GM18507 (cell line): ENCODE data around the gene IGSF22.

Experiments
- DNase-seq: peaks from one replicate; pipeline ENCODE4 v3.0.0; 2011; ENCODE audit warnings: low read depth; ENCODE audit not compliant: insufficient read length; ENCODE audit errors: extremely low spot score
- FAIRE-seq: peaks from 2 replicates; lab custom pipeline; 2011; peaks lifted over from hg19 to GRCh38; lab: Jason Lieb, UNC

Gene IGSF22

DNA sequence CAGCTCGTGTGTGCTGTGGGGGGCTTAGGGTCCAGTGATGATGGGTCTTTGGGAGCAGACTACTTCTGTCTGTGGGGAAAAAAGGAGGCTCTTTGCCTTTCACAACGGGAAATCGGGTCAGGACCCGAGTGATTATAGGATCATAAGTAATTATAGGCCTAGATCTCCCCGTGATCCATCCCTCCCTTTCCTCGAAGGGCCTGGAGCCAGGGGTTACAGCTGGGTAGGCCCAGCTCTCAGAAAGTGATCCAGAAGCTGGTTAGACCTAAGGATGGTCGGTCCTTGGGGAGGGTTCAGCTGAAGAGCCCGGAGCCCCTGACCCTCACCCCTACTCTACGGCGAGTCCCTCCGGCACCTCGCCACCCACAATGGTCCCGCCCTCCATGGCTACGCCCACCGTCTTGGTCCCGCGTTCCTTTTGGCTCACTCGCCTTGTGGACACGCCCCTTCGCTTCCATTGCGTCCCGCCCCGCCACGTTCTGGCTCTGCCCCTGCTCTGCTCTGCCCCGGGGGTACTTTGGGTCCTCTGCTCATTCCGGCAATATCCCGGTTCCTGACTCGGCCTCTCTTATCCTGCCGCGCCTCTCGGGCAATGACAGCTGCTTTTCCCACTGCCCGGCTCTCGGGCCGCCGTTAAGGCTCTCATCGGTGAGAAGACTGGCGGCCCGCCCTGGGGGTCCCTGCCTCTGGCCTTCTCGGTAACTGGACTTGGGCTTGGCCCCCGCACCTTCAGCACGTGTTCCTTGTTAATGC, 5.0 kb downstream of the IGSF22 start:
- DNase-seq (no peak), FAIRE-seq (no peak)

DNA sequence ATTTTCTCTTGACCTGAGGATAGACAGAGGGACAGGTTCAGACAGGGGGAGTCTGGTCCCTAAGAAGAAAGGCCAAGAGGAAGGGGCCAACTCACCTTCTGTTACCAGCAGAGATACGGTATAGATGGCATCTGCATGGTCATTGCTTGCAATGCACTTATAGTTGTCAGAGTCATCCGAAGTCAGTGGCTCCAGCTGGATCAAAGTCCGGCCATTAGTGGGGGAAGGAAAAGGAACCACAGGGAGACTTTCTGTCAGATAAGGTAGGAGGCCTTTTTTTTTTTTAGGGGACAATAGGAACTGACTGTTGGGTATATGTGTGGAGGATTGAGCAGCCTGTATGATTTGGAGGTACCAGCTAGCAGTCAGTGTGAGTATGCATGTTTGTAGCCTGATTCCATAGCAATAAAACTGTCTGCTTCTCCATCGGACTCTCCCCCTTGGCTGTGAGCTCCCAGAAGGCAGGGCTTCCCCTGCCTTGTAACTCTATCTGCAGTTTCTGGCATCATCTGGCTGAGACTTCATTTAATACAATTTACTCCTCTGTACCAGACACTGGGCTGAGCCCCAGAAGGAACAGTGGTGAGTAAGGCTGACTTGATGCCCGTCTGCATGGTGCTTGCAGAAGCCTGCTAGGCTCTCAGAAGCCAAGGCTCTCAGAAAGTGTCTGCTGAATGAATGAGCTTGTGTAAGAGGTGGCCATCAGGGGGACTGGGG, 5.7 kb downstream of the IGSF22 start:
- FAIRE-seq (no peak), DNase-seq (no peak)

DNA sequence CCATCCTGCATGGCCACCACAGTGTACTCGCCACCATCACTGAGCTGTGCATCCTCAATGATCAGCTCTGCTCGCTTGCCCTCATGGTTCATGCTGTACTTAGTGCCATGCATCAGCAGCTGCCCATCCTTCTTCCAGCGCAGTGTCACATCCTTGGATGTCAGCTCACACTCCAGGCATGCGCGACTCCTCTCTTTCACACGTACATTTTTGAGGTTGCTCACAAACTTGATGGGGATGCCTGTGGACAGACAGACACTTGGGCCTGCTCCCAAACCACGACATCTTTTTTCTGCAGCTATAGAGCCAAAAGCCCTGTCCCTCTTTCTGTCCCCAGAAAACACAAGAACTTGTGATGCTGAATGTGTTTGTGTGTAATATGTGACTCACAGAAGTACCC, 10.5 kb downstream of the IGSF22 start:
- FAIRE-seq: no peak
- DNase-seq: no peak

DNA sequence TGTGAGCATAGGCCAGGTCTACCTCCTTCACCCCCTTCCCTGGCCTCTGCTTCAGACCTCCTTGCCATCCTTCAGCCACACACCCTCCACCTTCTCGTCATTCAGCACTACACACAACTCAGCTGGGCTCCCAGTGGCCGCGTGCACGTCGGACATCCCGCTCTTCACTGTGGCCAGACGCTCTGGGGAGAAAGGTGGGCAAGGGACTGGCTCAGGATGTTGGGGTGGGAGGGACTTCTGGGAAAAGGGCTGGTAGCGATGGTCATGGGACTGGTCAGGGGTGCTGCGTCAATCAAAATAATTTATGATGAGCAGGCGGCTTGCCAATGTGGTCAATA, 11.6 kb downstream of the IGSF22 start:
- DNase-seq (no peak), FAIRE-seq (no peak)

DNA sequence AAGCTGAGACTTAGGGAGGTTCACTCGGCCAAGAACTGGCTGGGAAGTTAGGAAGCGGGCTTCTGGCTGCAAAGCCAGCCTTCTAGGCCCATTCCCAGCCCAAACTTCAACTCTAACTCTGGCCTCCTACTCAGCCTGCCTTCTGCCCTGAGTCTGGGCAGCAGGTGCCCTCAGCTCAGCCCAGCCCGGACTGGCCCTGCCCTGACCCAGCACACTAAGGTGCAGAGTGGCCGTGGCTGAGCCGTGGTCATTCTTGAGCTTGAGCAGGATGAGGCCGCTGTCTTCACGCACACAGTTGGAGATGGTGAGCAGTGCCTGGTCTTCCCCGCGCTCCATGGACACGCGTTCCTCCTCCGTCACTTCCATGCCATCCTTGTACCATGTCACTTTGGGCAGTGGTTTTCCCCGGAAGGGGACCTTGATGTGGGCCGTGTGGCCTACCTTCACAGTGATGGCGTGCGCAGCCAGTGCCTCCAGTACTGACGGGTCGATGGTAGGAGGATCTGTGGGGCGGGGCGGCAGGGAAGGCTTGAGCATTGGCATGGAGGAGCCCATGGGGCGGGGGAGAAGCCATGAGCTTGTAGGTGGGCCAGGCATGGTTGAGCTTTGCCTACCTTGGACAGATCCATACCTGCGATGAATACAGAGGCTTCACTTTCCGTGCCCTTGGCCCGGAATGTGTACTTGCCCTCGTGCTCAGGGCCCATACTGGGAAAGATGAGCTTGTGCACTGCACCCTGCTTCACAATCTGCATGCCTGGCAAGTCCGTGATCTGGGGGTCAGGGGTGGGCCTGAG, 12.1 kb downstream of the IGSF22 start:
- DNase-seq (no peak), FAIRE-seq (no peak)

DNA sequence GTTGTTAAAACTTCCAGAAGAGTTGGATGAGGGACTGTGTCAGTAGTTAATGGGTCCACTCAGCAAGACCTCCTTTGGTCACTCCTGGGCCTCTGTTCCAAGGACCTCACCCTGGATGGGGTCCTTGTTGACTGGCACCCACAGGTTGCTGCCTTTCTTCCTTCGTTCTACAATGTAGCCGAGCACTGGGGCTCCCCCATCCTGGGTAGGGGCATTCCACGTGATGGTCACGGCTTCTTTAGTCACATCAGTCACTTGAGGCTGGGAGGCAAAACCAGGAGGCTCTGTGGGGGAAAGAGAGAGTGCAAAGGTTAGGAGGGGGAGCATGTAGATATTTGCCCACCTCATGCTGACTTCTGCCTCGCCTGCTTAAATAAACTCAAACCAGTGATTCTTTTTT, 15.4 kb downstream of the IGSF22 start:
- DNase-seq: no peak
- no peak for FAIRE-seq

DNA sequence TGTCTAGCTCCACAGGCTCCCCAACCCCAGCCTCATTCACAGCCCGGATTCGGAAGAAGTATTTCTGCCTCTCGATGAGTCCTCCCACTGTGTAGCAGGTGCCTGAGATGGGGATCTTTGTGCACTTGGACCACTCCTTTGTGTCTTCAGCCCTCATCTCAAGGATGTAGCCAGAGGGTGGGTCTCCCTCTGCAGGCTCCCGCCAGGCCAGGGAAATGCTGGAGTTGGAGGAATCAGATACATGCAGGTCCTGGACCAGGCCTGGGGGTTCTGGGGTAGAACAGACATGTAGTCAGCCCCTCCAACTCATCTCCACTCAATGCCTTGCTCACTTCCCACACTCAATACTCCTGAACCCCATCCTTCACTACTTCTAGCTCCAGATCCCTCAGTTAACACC, 16.6 kb downstream of the IGSF22 start:
- FAIRE-seq (no peak), DNase-seq (no peak)

DNA sequence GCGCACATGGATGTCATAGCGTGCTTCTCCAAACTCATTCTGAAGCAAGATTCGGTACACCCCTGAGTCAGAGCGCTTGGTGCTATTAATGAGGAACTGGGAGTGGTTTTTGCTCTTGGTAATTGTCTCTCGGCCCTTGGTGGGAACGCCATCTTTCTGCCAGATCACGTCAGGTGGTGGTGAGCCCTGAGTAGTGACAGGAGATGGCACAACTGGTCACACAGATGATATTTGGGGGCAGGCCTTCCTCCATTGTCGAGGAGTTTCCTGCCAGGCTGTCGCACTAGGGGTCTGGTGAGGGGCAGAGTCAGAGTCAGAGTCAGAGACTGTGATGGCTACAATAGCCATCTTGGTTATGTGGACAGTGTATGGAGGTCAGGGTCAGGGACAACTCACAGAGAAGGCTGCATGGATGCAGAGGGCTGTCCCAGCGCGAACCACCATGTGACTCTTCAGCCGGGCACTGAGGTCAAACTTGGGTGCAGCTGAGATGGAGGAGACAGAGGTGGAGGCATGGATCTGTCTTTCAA, 18.1 kb downstream of the IGSF22 start:
- FAIRE-seq: no peak
- DNase-seq: no peak

DNA sequence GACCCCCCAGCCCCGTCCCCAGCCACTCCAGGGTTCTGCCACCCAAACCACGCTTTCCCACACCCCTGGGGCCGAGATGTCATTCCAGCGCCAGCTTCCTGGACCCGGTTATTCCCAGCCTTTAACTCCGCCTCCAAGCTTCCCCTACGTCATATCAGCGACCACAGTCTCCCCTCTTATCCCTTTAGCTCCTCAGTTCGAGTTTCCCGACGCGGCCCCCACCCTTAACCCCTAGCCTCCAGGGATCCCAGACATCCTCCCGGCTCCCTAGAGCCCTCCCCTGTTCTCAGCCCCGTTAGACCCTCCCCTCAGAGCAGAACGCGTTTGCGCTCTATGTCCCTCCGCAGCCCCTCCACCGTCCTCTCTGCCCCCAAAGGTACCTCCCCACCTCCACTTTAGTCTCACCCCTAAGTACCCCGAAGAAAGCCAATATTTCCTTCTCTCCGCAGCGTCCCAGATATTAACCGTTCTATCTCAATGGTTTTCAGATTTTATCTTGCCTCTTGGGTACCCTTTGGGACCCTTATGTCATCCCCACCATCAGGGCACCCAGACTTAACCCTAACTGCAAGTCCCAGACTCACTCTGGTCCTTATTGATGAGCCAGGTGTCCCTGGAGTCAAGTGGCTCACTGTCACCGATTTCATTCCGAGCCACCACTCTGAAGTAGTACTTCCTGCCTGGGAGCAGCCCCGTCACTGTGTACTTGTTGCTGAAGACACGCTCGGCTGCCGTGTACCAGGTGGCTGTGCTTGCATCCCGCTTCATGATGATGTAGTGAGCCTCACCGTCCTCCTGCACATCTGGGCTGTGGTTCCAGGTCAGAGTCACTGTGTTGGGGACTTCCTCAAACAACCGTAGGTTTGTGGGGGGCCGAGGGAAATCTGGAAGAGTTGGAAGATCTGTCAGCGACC, 19.4 kb downstream of the IGSF22 start:
- DNase-seq (no peak), FAIRE-seq (no peak)

DNA sequence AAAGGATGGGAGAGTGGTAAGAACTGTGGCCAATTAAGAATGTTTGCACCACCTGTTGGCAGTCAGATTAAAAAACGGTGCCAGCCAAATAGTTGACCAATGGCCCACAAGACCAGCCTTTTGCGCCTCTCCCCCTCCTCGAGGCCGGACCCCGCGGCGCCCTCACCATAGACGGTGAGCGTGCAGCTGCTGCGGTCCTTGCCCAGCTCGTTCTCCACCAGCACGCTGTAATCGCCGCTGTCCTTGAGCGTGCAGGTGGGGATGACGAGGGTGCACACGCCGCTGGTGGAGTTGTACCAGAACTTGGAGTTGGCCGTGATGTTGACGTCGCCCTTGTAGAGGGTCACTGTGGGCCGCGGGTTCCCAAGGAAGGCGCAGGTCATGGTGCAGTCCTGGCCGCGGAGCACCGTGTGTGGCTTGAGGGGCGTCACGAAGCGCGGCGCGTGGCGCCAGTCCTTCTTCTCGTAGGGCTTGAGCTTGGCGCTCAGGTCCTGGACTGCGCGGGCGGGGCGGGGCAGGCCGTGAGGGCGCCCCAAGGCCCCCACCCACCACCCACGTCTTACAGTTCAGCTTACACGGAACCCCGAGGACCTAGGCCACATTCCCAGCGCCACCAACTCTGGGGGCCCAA, 20.2 kb downstream of the IGSF22 start:
- DNase-seq: no peak
- FAIRE-seq: no peak

DNA sequence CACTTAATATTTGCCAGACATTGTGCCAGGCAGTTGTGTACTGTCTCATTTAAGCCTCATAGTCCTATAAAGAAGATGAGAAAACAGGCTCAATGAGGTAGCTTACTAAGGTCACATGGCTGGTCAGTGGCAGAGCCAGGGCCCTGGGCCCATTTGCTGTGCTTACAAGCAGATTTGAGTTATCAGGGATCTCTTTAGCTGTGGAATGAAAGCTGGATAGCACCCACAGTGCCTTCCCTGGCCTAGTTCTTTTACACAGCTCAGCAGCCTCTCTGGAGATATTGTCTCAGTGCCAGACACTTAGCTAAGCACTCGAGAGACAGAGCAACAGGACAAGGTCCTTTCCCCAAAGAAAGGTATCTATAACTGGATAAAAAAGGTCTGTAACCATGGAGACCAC, 21.3 kb downstream of the IGSF22 start:
- DNase-seq: no peak
- no peak for FAIRE-seq

DNA sequence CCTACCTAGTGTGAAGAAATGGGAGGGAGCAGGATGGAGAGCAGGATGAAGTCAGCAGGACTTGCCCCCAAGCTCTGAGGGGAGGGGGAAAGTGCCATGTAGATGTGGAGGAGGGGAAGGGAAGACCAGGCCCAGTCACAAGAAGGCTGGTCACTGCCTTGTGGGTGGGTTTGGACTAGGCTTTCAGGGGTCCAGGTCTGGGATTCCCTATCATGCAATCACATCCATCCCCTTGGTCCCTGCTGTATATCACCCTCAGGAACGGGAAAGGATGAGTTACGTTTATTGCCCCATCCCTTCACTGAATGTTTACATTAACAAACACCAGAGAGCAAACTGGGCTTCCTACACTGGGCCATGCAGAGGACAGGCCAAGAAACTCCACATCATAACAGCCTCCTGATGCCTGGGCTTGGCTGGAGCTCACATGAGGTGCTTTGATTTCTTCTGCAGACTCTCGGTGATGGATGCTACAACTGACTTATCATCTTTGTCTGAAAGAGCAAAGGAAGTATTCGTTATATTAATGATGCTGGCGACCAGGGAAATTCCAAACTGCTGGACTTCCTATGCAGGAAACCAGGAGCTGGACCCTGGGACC, 21.8 kb downstream of the IGSF22 start:
- FAIRE-seq: no peak

DNA sequence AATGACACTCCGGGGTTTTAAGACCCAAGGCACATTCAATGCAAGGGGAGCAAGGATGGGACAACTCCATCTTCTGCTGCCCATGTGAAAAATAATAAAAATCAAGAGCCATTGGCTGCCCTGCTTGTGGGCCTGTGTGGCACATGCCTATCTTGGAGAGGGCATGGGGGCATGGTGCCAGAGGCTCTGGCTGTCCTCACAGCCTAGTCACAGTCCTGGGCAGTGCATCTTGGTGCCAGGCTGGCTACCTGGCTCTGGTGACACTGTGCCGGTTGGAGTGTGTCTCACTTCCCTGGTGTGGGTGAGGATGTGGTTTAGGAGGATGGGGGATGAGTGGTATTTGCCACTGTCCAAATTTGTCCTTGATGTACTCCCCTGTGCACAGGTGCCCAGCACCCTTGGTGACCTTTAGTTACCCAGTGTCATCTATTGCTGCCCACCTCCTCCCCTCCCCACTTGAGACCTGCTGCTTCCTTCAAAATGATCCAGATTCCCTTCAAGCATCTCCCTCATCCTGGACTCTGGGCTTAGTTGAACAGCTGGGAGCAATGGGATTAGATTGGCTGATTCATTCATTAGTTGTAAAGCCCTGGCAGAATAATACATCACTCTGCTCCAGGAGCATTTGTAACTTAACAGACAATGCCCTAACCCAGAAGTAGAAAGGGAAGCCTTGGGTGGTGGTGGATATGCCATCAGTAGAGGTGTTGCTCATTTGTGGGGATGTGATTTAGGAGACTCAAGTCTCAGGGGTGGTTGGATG, 22.8 kb downstream of the IGSF22 start:
- FAIRE-seq (no peak), DNase-seq (no peak)

More for the DNA sequence above, 21.8 kb downstream of the IGSF22 start:
- no peak for DNase-seq

DNA sequence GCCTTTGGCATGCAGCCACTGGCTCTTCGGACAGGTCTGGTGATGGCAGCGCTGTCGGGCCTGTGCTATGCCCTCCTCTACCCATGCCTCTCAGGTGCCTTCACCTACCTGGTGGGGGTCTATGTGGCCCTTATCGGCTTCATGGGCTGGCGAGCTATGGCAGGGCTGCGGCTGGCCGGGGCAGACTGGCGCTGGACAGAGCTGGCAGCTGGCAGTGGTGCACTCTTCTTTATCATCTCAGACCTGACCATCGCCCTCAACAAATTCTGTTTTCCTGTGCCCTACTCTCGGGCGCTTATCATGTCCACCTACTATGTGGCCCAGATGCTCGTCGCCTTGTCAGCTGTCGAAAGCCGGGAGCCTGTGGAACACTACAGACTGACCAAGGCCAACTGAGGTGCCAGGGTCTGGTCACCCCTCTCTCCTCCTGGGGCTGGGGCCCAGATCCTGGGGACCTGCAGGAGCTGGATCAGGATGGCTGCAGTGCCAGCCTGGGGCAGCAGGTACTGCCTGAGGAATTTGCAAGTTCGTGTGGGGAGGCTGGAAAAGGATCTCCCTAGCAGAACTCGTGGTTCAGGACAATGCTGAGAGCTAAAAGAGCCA, 24.3 kb downstream of the IGSF22 start:
- no peak for DNase-seq
- no peak for FAIRE-seq

DNA sequence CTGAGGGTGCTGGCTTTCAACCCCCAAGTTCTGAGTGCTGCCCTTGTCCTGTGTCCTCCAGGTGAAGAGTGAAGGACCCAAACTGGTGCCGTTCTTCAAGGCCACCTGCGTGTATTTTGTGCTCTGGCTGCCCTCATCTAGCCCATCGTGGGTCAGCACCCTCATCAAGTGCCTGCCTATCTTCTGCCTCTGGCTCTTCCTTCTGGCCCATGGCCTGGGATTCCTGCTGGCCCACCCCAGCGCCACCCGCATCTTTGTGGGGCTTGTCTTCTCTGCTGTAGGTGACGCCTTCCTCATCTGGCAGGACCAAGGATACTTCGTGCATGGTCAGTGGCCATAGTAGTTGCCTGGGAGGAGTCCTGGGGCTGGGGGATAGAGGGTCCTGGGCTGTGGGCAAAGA, 25.1 kb downstream of the IGSF22 start:
- no peak for FAIRE-seq
- no peak for DNase-seq

DNA sequence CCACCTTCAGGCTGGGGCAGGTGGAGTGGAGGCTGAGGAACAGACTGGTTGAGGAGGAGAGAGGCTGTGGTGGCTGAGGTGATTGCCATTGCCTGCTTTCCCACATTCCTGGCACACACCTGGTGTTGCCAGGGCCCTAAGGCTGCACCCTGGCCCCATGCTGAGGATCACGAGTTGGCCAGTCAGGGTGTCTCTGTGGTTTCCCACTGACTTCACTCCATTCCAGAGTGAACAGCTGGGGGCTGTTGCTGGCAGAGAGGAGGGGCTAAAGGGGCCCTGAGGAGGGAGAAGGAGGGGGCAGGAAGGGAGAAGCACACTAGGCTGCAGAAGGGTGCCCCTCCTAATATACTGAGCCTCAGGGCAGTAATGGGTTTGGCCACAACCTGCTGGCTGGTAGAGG, 25.6 kb downstream of the IGSF22 start:
- FAIRE-seq (no peak), DNase-seq (no peak)

DNA sequence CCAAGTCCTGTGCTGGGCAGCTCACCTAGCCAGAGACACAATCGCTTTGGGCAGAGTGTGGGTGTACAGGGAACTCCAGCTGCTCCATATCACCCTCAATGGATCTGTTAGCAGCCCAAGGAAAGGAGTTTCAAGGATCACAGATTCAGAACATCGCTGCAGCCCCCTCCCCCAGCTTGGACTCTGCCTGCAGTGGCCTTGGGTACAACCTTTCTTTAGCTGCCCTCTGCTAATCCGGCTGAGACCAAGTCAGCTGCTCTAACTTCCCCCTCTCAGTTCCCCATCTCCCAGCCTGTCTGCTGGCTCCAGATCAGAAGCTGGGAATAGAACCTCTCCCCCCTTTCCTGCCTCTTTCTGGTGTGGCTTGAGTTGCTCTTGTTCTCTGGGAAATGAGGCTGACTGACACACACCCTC, 26.1 kb downstream of the IGSF22 start:
- no peak for DNase-seq
- FAIRE-seq: no peak

DNA sequence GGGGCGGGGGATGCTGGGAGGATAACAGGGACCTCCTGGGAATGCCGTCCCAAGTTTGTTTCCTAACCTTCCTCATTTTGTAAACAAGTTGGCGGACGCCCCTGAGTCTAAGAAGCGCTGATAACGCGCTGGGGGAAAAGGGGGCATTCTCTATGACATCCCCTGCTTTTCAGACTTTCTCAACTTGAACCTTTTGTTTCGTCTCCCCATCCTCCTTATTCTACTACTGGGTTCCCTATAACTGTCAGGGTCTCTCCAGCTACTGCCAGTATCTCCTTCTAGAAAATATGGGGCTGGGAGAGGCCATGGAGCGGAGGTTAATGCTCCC, 26.8 kb downstream of the IGSF22 start:
- DNase-seq (no peak), FAIRE-seq (no peak)
